Measurements from ENCODE around the gene CD81.

- no peak for TF ChIP-seq CTCF (IDR thresholded peaks at IDR 0.05; ENCODE audit: low read depth, low read length, poor library complexity, severe bottlenecking)
- no peak for TF ChIP-seq EZH2phosphoT487 (IDR thresholded peaks at IDR 0.05; ENCODE audit: borderline replicate concordance, low read length)
Measured at GRCh38 chr11:2409611-2410468, 32.7 kb downstream of the CD81 start.
